HG02798 (cell line): ENCODE results near the gene VIP.

Experiments used
- ATAC-seq: cut with Tn5 transposase; IDR thresholded peaks from one replicate; pipeline ENCODE4 v1.9.1; 2021; ENCODE audit warnings: mild to moderate bottlenecking; ENCODE audit not compliant: unreplicated experiment, poor library complexity

The VIP gene

GRCh38 chr6:152775428-152775827 lies 24.8 kb downstream of the VIP start:
- no peak for ATAC-seq

DNA sequence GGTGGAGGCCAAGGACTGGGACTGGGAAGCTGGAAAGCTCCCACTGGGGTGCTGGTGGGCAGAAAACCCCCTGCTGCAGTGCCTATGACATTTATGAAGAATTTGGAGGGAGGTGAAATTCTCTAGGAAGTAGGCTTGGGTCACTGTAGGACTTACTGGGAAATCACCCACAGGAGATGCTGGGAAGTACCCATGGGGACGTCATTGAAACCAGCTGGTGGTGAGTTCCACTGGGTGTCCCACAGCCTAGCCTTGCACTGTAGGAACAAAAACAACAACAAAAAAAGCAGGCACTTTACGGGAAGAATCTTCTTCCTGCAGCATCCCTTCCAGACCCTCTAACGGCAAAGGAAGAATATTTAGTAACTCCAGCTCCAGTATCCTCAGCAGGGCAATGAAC lies 26.2 kb downstream of the VIP start:
- no peak for ATAC-seq

- ATAC-seq, result peak; percentile 60
Observed at GRCh38 chr6:152783217-152783878, 32.8 kb downstream of the VIP start.

GRCh38 chr6:152794696-152795095 lies 44.1 kb downstream of the VIP start:
- ATAC-seq, result no peak

DNA sequence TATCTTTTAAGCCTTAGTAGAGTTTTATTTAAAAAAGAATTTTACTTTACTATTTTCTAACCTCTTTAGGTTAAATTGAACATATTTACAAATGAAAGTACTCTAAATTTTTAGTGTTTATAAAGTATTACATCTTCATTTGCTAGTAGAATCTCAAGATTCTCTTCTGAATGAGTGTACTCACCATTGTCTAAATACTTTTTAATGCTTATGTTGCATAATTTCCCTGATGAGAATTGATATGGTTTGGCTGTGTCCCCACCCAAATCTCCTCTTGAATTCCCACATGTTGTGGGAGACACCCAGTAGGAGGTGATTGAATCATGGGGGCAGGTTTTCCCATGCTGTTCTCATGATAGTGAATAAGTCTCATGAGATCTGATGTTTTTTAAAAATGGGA lies 53.6 kb downstream of the VIP start:
- ATAC-seq, result no peak
